WTC11 (cell line): ENCODE data around the gene INA.

Experiments
- CREB1 ChIP-seq: sonication (generic); formaldehyde crosslinking; IDR thresholded peaks from 2 replicates; pipeline ENCODE4 v1.8.0; 2023; ENCODE audit warnings: mild to moderate bottlenecking, missing genetic modification reagents
- CREM ChIP-seq: sonication (generic); formaldehyde crosslinking; IDR thresholded peaks from 2 replicates; pipeline ENCODE4 v1.8.1; 2022; ENCODE audit warnings: mild to moderate bottlenecking, missing genetic modification reagents, moderate library complexity
- CTCF ChIP-seq: fragments of 200-600 bp; IDR thresholded peaks from 2 replicates; pipeline ENCODE4 v1.8.0; 2022; ENCODE audit warnings: antibody characterized with exemption
- E2F1 ChIP-seq: sonication (generic); formaldehyde crosslinking; IDR thresholded peaks from 2 replicates; pipeline ENCODE4 v1.8.0; 2022; ENCODE audit warnings: mild to moderate bottlenecking, missing genetic modification reagents
- RELA ChIP-seq: sonication (generic); formaldehyde crosslinking; IDR thresholded peaks from 2 replicates; pipeline ENCODE4 v1.8.1; 2022; ENCODE audit warnings: missing genetic modification reagents, mild to moderate bottlenecking, borderline replicate concordance
- STAT6 ChIP-seq: sonication (generic); formaldehyde crosslinking; conservative IDR thresholded peaks from 2 replicates; pipeline ENCODE4 v1.8.1; 2023; ENCODE audit warnings: mild to moderate bottlenecking, low read depth, missing genetic modification reagents, moderate library complexity
- TEAD4 ChIP-seq: sonication (generic); formaldehyde crosslinking; IDR thresholded peaks from 2 replicates; pipeline ENCODE4 v1.8.0; 2022; ENCODE audit warnings: mild to moderate bottlenecking, missing genetic modification reagents
- USF2 ChIP-seq: sonication (generic); formaldehyde crosslinking; IDR thresholded peaks from 2 replicates; pipeline ENCODE4 v1.8.1; 2023; ENCODE audit warnings: mild to moderate bottlenecking, missing genetic modification reagents, moderate library complexity
- TF ChIP-seq, protein P1 (sequence below): sonication (generic); formaldehyde crosslinking; IDR thresholded peaks from 2 replicates; pipeline ENCODE4 v1.8.0; 2023; ENCODE audit warnings: missing genetic modification reagents, mild to moderate bottlenecking, borderline replicate concordance
- TF ChIP-seq, protein P2 (sequence below): sonication (generic); formaldehyde crosslinking; IDR thresholded peaks from 2 replicates; pipeline ENCODE4 v1.8.0; 2022; ENCODE audit warnings: mild to moderate bottlenecking, missing genetic modification reagents

- TF ChIP-seq, protein P1, sequence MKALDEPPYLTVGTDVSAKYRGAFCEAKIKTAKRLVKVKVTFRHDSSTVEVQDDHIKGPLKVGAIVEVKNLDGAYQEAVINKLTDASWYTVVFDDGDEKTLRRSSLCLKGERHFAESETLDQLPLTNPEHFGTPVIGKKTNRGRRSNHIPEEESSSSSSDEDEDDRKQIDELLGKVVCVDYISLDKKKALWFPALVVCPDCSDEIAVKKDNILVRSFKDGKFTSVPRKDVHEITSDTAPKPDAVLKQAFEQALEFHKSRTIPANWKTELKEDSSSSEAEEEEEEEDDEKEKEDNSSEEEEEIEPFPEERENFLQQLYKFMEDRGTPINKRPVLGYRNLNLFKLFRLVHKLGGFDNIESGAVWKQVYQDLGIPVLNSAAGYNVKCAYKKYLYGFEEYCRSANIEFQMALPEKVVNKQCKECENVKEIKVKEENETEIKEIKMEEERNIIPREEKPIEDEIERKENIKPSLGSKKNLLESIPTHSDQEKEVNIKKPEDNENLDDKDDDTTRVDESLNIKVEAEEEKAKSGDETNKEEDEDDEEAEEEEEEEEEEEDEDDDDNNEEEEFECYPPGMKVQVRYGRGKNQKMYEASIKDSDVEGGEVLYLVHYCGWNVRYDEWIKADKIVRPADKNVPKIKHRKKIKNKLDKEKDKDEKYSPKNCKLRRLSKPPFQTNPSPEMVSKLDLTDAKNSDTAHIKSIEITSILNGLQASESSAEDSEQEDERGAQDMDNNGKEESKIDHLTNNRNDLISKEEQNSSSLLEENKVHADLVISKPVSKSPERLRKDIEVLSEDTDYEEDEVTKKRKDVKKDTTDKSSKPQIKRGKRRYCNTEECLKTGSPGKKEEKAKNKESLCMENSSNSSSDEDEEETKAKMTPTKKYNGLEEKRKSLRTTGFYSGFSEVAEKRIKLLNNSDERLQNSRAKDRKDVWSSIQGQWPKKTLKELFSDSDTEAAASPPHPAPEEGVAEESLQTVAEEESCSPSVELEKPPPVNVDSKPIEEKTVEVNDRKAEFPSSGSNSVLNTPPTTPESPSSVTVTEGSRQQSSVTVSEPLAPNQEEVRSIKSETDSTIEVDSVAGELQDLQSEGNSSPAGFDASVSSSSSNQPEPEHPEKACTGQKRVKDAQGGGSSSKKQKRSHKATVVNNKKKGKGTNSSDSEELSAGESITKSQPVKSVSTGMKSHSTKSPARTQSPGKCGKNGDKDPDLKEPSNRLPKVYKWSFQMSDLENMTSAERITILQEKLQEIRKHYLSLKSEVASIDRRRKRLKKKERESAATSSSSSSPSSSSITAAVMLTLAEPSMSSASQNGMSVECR = no peak
- no peak for TF ChIP-seq CREM (CRISPR knock-in tag)
- TF ChIP-seq CREB1 (CRISPR knock-in tag) = no peak
- no peak for TF ChIP-seq STAT6 (CRISPR knock-in tag)
- no peak for TF ChIP-seq TEAD4 (CRISPR knock-in tag)
- no peak for TF ChIP-seq RELA (CRISPR knock-in tag)
- TF ChIP-seq E2F1 = no peak
- TF ChIP-seq, protein P2, sequence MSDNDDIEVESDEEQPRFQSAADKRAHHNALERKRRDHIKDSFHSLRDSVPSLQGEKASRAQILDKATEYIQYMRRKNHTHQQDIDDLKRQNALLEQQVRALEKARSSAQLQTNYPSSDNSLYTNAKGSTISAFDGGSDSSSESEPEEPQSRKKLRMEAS (CRISPR knock-in tag) = no peak
- TF ChIP-seq USF2 = no peak
- no peak for TF ChIP-seq CTCF
Measured at GRCh38 chr10:103232772-103233488, 44.0 kb upstream of the INA start.
